ENCODE results near the gene TRPC3.

- TF ChIP-seq CTCF (IDR thresholded peaks at IDR 0.05; ENCODE audit: low read depth, low read length) (no peak), MAX (IDR thresholded peaks at IDR 0.05; ENCODE audit: low read depth, low read length) (no peak), POLR2A (IDR thresholded peaks at IDR 0.05; ENCODE audit: extremely low read depth, insufficient read length) (no peak)
Measured at GRCh38 chr4:121898150-121898549, 53.7 kb downstream of the TRPC3 start.
